T-helper 2 cell (primary cell): ENCODE data around the gene SH2D5.
"Not testable (repeated sequence)": the region's sequence is repeated elsewhere in the genome, so short reads cannot be mapped to it uniquely, and the experiment has no call there.

ENCODE experiments used
- DNase-seq, 5 experiments: peaks; one replicate each; pipeline versions ENCODE4 v3.0.0 to v3.0.0-alpha.2; 2012 to 2022

SH2D5 gene

GRCh38 chr1:20728371-20729154, 3.9 kb downstream of the SH2D5 start:
- DNase-seq, result no peak

- DNase-seq, result no peak
These were observed 4.7 kb downstream of the SH2D5 start for GRCh38 chr1:20727746-20728316.

- DNase-seq, result no peak
These were observed 5.4 kb downstream of the SH2D5 start for GRCh38 chr1:20726932-20727745.

- DNase-seq, result no peak
These were observed 6.2 kb downstream of the SH2D5 start for GRCh38 chr1:20726118-20726911.

GRCh38 chr1:20725189-20726117, 7.0 kb downstream of the SH2D5 start:
- DNase-seq, result no peak

- no peak for DNase-seq
These were observed 7.9 kb downstream of the SH2D5 start for GRCh38 chr1:20724364-20725188.

GRCh38 chr1:20723537-20724363, 8.8 kb downstream of the SH2D5 start:
- DNase-seq, result no peak

- no peak for DNase-seq
These were observed 9.4 kb downstream of the SH2D5 start for GRCh38 chr1:20723159-20723536.

GRCh38 chr1:20721117-20722061, 11.1 kb downstream of the SH2D5 start:
- no peak for DNase-seq

GRCh38 chr1:20720631-20721091, 11.8 kb downstream of the SH2D5 start:
- DNase-seq, result no peak

- DNase-seq, result no peak
These were observed 12.5 kb downstream of the SH2D5 start for GRCh38 chr1:20719871-20720620.

- no peak for DNase-seq
These were observed 13.2 kb downstream of the SH2D5 start for GRCh38 chr1:20719261-20719660.

GRCh38 chr1:20718343-20718882, 14.1 kb downstream of the SH2D5 start:
- not testable (repeated sequence) for DNase-seq

- peak in 4 of 5 experiments; percentile 42 to 72 (median 62) for DNase-seq
These were observed 14.8 kb downstream of the SH2D5 start, which contains the start of gene KIF17 for GRCh38 chr1:20717452-20718342. KIF17 (minus strand) TSS chr1:20718007; CDS start chr1:20717706, 301 bp downstream.

- DNase-seq, result no peak
These were observed 16.3 kb downstream of the SH2D5 start for GRCh38 chr1:20716232-20716631.

GRCh38 chr1:20715406-20715805, 17.1 kb downstream of the SH2D5 start:
- no peak for DNase-seq
